EH (cell line): ENCODE measurements around the gene SAMD4A.
A peak's percentile ranks its signal among the peaks of the same experiment; 100 is the strongest.

Experiments
- DNase-seq: peaks from one replicate; pipeline ENCODE4 v3.0.0-alpha.2; 2015; ENCODE audit warnings: low read depth

SAMD4A gene

GRCh38 chr14:54706769-54707168 is 139.8 kb downstream of the SAMD4A start:
- no peak for DNase-seq

- DNase-seq: no peak
Measured at GRCh38 chr14:54708161-54708560, 141.2 kb downstream of the SAMD4A start.

DNA sequence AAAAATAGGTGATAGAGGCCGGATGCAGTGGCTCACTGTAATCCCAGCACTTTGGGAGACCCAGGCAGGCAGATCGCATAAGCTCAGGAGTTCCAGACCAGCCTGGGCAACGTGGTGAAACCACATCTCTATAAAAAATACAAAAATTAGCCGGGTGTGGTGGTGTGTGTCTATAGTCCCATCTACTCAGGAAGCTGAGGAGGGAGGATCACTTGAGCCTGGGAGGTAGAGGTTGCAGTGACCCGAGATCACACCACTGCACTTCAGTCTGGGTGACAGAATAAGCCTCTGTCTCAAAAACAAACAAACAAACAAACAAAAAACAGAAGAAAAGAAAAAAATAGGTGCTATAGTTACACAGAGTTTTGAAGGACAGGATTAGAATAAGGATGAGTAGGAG is 142.1 kb downstream of the SAMD4A start:
- no peak for DNase-seq

DNA sequence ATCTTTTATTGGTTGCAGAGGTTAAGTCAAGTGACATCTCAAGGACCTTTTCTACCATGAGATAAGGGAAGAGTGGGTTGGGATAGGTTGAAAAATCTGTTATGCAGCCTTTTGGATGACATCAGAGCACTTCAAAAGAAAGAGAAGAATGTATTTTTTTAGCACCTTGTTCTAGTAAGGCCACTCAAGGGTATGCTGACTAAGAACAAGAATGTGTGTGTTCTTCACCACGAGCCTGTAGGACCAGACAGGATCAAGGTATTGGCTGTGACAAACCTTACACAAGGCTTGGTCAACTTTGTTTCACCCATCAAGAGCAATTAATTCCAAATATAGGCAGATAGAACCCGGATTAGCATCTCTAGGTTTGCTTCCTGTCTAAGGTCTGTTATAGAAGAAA is 142.5 kb downstream of the SAMD4A start:
- no peak for DNase-seq

GRCh38 chr14:54709867-54710266 is 142.9 kb downstream of the SAMD4A start:
- no peak for DNase-seq

GRCh38 chr14:54711312-54711711 is 144.4 kb downstream of the SAMD4A start:
- no peak for DNase-seq

DNA sequence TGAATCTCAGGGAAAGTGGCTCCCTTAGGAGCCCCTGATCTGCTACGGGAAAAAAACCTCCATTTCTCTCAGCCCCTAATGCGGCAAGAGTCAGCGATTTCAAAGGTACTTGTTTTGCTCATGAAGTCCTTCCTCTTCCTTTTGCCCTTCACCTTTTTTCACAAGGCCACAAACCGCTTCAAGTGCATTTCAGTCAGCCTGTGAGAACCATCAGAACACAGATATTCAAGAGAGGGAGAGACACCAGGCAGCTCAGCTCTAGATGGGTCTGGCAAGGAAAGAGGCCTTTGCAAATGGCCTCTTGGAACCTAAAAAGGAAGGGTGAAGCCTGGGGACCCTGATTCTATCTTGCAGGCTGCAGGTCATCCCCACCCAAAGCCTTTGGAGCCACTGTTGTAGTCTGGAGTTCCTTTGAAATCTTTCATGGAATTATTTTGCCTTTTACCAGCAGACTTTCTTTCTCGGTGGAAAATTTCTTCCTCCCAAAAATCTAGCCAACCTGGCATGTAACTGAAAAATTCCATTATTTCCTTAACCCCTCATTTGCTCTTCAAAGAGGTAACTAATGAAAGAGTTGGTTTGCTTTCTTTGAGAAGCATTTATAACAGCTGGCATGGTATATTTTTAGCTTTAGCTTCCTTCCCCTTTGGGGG is 145.0 kb downstream of the SAMD4A start:
- DNase-seq: no peak

DNA sequence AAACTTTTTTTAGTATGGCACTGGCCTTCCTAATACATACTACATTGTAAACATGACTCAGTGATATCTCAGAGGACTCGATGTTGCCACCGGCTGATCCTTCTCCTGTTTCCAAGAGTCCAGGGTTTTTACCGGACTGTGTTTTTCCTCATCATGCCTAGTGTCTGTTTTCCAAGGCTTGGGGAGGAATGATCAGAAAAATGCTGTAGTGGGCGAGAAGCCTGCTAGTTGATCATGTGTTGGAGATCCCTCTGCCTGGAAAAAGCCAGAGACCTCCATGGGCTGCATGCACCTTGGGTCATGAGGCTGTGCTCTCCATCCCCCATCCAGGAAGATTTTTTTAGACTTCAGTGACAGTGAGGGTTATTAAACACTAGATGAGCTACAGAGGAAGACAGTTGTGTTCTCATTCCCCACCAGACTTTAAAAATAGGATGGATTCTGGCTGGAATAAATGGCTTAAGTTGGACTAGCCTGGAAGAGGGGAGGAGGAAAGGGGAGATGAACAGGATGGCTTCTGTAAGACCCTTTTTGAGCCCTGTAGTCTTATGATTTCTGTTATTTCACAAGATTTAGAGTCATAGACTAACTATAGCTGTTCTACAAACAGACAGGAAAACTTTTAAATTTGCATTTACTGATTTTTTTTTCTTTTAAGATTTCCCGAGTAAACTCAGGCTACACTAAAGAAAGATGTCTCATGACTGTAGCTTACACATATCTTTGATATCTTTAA is 145.7 kb downstream of the SAMD4A start:
- peak; percentile 77 for DNase-seq

DNA sequence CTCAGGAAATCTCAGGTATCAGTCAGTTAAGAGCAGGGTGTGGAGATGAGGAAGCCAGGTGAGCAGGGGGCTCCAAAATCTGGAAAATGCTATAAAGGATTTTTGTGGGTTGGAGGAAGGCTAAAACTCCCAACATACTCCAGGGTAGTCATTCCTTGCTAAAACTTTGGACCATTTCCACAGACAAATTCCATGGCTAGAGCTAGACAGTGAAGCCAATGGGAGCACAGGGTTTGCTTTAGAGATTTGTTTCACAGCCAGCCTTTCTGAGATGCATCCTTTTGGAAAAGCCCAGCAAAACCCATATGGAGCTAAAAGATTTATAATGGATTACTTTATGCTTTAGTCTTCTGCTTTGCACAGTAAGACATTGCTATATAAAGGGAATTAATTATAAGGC is 146.5 kb downstream of the SAMD4A start:
- peak; percentile 85 for DNase-seq

DNA sequence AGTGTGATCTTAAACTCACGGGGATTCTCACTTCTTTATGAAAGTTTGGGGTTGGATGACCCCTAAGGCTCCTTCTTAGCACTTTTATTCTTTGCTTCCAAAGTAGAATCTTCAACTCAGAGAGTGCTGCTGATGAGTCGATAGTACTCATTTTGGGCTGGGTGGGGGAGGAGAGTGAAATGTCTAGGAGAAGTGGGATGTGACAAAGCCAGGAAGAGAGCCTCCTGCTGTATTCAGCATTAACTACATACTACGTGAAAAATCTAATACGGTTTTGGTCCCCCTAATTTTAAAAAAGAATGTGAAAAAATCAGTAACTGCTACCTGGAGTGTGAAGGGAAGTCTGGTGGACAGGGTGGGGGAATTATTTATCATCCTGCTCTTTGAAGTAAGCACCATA is 148.3 kb downstream of the SAMD4A start:
- DNase-seq: peak; percentile 56

DNA sequence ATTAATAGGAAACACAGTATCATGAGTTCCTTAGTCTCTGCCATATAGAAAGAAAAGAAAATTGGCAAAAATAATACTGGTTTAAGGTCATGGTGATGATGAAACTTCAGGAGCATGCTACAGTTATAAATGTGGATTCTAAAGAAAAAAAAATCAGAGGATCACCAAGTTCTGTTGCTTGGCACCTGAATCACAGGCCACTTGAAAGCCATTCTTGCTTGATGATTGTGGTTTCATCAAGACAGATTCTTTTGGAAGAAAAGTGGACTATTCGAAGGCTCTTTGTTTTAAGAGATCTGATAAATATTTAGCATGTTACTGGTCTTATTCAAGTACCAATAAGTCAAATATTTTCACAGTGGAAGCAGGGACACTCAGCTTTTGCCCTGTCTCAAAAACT is 148.9 kb downstream of the SAMD4A start:
- no peak for DNase-seq

- DNase-seq: no peak
Measured at GRCh38 chr14:54716862-54717261, 149.9 kb downstream of the SAMD4A start.

DNA sequence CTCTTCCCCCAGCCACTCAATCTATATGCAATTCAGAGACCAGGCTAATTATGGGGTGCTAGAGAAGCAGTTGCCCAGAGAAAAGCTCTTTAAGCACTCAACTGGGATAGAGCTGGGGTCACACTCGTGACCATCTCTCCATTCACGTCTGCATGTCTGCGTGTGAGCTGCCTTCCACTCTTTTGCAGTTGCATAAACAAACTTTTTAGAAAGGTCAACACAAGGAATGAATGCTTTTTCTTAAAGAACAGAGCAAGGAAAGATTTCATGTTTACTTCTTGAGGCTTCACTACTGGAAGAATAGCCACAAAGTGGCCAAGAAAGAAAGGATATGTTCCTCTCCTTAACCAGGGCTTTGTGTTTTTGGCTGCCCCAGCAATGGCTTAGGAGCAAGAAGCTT is 151.1 kb downstream of the SAMD4A start:
- peak; percentile 42 for DNase-seq

- DNase-seq: no peak
Measured at GRCh38 chr14:54719406-54719805, 152.5 kb downstream of the SAMD4A start.

DNA sequence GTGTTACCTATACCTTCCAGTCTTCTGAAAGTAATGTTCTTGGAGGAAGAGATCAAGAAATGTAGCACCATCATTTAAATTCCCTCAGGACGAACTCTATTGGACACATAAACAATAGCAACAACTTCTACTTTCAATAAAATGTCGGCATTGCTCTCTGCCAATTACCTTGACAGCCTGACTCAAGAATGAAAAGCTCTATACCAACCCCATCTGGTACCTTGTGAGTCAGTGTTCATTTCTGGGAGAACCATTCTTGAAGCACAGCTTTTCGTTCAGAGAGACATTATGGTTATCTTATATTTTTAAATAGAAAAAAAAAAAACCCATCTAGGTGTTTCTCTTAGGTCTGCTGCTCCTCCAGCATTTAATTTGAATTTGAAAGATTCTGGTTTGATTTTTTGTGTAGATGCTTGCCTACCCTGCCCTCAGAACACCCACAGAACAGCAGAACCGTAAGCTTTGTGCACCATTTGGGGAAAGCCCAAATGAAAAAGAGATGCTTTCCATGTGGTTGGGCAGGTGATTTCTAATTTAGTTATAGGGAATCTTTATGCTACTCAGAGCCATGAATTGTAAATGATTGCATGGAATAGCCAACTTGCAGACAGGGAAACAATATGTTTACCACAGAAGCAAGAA is 156.0 kb downstream of the SAMD4A start:
- DNase-seq: peak; percentile 45

DNA sequence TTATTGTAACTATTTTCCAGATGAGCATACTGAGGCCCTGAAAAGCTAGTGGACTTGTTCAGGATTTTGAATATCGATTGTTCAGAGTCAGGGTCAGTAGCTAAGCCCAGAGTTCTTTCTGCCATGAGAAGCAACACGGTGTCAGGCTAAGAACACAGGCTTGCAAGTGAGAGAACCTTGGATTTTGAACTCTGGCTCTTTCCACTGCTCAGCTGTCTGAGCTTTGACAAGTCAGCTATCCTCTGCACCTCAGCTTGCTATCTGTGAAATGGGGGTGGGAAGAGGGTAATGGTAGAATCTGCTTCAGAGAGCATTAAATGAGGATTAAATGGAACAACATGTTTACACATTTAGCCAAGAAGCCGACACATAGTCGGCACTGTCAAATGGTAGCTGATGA is 157.2 kb downstream of the SAMD4A start:
- no peak for DNase-seq

GRCh38 chr14:54724676-54725325 is 157.9 kb downstream of the SAMD4A start:
- DNase-seq: no peak

- DNase-seq: no peak
Measured at GRCh38 chr14:54725998-54726397, 159.1 kb downstream of the SAMD4A start.

- DNase-seq: peak; percentile 23
Measured at GRCh38 chr14:54727929-54728328, 161.0 kb downstream of the SAMD4A start.

GRCh38 chr14:54728700-54729527 is 162.0 kb downstream of the SAMD4A start:
- DNase-seq: peak; percentile 39

- peak; percentile 82 for DNase-seq
Measured at GRCh38 chr14:54730156-54730961, 163.4 kb downstream of the SAMD4A start.
